GOT3 (cell line): Measurements from ENCODE around the gene TNFRSF21.
A peak's percentile ranks its signal among the peaks of the same experiment; 100 is the strongest.
"Not testable (repeated sequence)": the region's sequence is repeated elsewhere in the genome, so short reads cannot be mapped to it uniquely, and the experiment has no call there.

Source experiments
- DNase-seq: peaks from one replicate; lab custom pipeline; 2025; ENCODE audit warnings: mixed read lengths; lab: John Stamatoyannopoulos, UW

The TNFRSF21 gene

GRCh38 chr6:47309291-47310130, at the start of gene TNFRSF21:
TNFRSF21 (minus strand) TSS chr6:47309905; CDS start chr6:47309511, 394 bp downstream.
- DNase-seq = peak; percentile 13

- no peak for DNase-seq
These were observed 48.9 kb upstream of the TNFRSF21 start for GRCh38 chr6:47358440-47359225.

- DNase-seq = no peak
These were observed 48.1 kb upstream of the TNFRSF21 start for GRCh38 chr6:47357827-47358226.

GRCh38 chr6:47355496-47355895, 45.8 kb upstream of the TNFRSF21 start:
- no peak for DNase-seq

GRCh38 chr6:47353871-47354270, 44.2 kb upstream of the TNFRSF21 start:
- DNase-seq = no peak

GRCh38 chr6:47352966-47353365, 43.3 kb upstream of the TNFRSF21 start:
- DNase-seq = no peak

GRCh38 chr6:47352194-47352920, 42.7 kb upstream of the TNFRSF21 start:
- no peak for DNase-seq

GRCh38 chr6:47351621-47352020, 41.9 kb upstream of the TNFRSF21 start:
- DNase-seq = no peak

- no peak for DNase-seq
These were observed 40.2 kb upstream of the TNFRSF21 start for GRCh38 chr6:47349931-47350330.

GRCh38 chr6:47348316-47348863, 38.7 kb upstream of the TNFRSF21 start:
- no peak for DNase-seq

GRCh38 chr6:47345761-47346160, 36.1 kb upstream of the TNFRSF21 start:
- no peak for DNase-seq

GRCh38 chr6:47344022-47344421, 34.3 kb upstream of the TNFRSF21 start:
- DNase-seq = no peak

- no peak for DNase-seq
These were observed 33.9 kb upstream of the TNFRSF21 start for GRCh38 chr6:47343600-47343999.

GRCh38 chr6:47342824-47343223, 33.1 kb upstream of the TNFRSF21 start:
- DNase-seq = no peak

- no peak for DNase-seq
These were observed 27.8 kb upstream of the TNFRSF21 start for GRCh38 chr6:47337519-47337918.

- no peak for DNase-seq
These were observed 26.6 kb upstream of the TNFRSF21 start for GRCh38 chr6:47336334-47336733.

- no peak for DNase-seq
These were observed 25.8 kb upstream of the TNFRSF21 start for GRCh38 chr6:47335466-47335865.

GRCh38 chr6:47334334-47334733, 24.6 kb upstream of the TNFRSF21 start:
- DNase-seq = no peak

- DNase-seq = not testable (repeated sequence)
These were observed 18.9 kb upstream of the TNFRSF21 start for GRCh38 chr6:47328606-47329005.

- not testable (repeated sequence) for DNase-seq
These were observed 18.4 kb upstream of the TNFRSF21 start for GRCh38 chr6:47328139-47328538.

- no peak for DNase-seq
These were observed 14.2 kb upstream of the TNFRSF21 start for GRCh38 chr6:47323887-47324286.

GRCh38 chr6:47323321-47323720, 13.6 kb upstream of the TNFRSF21 start:
- no peak for DNase-seq
